Activated CD4-positive, alpha-beta T cell treated with anti-CD3 and anti-CD28 coated beads for 1 hour (primary cell): ENCODE data around the gene CLIC6.

Experiments used
- DNase-seq: peaks from one replicate; pipeline ENCODE4 v3.0.0-alpha.2; 2020

Gene CLIC6

DNA sequence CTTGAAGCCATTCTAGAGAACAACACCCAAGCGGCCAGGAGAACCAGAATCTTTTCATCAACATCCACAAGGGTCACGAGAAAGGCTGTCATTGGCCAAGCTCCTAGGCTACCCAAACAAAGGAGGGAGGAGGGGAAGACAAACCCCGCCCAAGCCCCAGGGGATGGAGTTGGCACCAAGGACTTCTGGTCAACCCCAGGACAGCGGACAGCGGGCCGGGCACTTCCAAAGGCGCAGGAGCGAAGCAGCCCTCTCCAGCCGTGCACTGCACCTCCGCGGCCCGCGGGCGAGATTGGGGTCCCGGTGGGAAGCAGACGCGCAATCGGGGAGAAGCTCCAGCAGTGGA is at the start of gene CLIC6:
Gene CLIC6, plus strand, starts transcription at position 192 of the 346 bp plus-strand sequence. CDS start 395 bp downstream, outside the sequence.
- no peak for DNase-seq

- DNase-seq, result no peak
Measured at GRCh38 chr21:34619841-34620665, 48.7 kb upstream of the CLIC6 start.

GRCh38 chr21:34621434-34622350 is 47.1 kb upstream of the CLIC6 start:
- no peak for DNase-seq

DNA sequence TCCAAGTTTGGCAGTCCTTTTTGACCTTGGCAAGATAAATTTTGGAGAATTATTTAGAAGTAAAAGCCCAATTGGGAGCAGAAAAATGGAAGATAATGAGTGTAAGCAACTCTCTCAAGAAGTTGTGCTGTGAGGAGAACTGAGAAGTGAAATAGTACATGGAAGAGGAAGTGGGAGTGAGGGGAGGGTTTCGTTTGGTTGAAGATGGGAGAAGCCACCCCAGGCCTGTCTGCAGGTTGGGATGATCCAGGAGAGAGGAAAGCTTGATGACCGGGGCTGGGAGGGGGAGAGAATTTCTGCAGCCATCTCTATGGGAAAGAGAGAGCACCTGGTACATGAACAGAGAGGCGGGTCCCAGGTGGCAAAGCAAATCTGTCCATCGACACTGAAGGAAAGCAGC is 45.3 kb upstream of the CLIC6 start:
- no peak for DNase-seq

DNA sequence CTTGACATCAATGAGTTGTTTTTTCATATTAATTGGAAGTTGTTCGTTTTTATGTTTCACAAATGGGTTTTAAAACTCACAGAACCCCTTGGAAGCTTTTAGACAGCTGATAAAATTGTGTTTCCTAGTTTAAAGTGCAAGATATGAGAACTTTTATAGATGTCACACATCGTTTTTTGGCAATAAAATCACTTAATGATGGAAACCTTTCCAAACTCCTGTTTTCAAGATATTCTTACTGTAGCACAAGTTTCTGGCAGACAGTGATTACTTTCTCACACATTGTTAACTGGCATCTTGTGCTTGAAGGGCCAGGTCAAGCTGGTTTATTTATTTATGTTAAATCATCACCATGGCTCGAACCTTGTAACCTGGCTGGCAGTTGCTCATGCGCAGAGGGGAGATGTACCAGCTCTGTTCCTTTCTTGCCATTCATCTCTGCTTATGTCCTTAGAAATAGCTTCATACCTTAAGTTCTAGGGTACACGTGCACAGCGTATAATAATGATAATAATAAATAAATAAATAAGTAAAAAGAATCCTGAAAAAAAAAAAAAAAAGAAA is 43.7 kb upstream of the CLIC6 start:
- no peak for DNase-seq

GRCh38 chr21:34626131-34626530 is 42.7 kb upstream of the CLIC6 start:
- no peak for DNase-seq

GRCh38 chr21:34630536-34631143 is 38.2 kb upstream of the CLIC6 start:
- no peak for DNase-seq

DNA sequence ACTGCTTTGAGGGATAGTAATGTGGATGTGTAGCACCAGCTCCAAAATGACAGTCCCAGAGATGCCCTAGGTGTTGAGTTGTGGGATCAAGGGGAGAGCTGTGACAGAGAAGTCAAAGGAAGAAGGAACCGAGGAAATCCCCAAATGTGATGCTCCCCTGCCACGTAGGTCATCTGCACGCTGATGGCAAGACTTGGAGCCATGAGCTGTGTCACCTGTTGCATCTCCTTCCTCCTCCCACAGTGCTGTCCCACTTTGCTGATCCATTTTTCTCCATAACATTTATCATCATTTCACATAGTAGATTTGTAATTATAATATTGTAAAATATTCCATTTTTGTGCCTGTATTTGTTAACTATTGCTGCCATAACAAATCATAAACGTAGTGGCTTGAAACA is 36.3 kb upstream of the CLIC6 start:
- DNase-seq, result no peak

- no peak for DNase-seq
Measured at GRCh38 chr21:34635307-34635706, 33.5 kb upstream of the CLIC6 start.

DNA sequence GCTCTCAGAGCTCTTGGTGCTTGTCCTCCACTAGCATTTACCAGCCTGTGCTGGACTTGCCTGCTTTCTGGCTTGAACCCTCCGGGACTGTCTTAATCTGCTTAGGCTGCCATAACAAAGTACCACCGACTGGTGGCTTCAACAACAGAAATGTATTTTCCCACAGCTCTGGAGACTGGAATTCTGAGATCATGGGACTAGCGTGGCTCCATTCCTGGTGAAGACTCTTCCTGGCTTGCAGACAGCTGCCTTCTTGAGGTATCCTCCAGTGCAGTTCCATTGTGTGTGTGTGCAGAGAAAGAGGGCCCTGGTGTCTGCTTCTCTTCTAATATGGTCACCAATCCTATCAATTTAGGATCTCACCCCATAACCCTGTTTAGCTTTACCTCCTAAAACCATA is 31.8 kb upstream of the CLIC6 start:
- no peak for DNase-seq

- DNase-seq, result no peak
Measured at GRCh38 chr21:34639250-34639649, 29.5 kb upstream of the CLIC6 start.

- no peak for DNase-seq
Measured at GRCh38 chr21:34639882-34640788, 28.7 kb upstream of the CLIC6 start.

DNA sequence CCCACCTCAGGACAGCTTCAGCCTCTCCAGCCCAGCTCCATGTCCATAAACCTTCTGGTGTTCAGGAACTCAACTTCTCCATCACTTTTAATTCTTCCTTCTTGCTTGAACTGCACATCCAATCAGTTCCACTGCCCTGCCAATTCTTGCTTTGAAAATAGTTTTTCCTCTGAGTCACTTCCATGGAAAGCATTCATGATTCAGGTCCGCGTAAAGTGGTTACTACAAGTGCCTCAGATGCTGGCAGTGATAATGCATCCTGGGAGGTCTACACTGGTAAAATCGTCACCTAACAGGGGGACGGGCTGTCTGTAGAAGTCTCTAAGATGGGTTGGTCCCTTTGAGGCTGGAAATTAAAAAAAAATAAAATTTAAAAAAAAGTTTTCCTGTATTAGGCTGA is 27.9 kb upstream of the CLIC6 start:
- no peak for DNase-seq

DNA sequence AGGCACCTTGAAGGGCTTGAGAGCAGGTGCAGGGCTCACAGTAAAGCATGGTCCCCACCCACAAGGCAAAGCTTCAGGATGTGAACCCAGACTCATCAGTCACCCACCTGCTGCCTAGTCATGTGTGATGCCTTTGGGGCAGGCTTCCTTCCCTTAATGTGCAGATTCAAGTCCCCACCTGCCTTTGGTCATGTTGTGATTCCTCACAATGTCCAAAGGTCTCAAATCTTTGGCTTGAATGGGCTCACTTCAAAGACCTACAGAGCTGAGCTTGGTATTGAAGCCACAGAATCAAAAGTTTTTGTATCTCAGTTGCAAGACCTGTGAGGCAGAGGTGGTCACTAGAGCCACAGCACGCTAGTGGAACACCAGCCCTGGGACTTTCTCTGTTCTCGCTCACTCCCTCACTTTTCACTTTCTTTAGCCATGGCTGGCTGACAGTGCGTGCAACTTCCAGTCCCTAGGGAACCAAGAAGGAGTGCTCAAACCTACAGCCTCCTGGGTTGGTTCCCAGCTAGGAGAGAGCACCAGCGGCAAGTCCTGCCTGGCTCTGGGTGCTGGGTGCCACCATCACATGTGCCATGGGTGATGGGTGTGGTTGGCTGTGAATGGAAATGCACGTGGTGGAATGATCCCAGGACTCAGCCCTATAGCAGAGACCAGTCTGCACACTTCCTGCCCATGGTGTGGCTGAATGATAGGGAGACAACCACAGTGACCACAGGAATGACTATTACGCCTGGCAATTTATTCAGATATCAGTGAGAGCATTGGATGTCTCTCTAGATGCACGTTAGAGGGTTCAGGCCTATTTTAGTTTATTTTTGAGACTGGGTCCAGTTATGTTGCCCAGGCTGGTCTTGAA is 26.4 kb upstream of the CLIC6 start:
- no peak for DNase-seq

DNA sequence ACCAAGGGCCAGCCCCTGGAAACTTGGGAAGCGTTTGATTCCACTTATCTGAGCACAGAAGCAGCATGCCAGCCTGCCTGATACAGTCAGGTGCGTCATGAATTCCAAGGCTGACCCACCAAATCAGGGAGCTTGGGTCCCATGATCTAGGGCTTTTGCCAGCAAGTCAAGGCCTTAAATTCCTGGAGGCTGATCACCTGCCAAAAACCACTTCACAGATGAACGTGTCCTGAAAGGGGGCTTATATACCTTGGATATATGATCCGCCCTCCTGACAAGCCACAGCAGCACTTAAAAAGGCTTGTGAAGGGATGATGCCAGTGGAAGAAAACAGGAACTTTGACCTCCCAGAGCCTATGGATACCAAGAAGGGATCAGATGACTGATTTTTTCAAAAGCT is 24.0 kb upstream of the CLIC6 start:
- DNase-seq, result no peak

DNA sequence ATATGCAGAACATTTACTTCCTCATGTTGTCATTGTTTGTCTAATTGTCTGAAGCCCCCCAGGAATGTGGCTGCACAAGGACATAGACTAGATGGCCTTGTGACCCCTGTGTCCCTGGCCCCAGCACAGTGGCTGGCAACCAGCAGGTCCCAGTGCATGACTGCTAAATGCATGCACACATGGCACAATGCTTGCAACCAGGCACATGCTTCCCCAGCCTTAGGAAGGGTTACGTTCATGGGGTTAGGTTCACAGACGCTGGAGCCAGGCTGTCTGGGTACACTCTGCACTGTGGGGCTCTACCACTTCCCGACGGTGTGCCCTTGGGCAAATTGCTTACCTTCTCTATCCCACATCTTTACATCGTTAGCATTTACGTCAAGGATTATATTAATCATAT is 21.2 kb upstream of the CLIC6 start:
- DNase-seq, result no peak

DNA sequence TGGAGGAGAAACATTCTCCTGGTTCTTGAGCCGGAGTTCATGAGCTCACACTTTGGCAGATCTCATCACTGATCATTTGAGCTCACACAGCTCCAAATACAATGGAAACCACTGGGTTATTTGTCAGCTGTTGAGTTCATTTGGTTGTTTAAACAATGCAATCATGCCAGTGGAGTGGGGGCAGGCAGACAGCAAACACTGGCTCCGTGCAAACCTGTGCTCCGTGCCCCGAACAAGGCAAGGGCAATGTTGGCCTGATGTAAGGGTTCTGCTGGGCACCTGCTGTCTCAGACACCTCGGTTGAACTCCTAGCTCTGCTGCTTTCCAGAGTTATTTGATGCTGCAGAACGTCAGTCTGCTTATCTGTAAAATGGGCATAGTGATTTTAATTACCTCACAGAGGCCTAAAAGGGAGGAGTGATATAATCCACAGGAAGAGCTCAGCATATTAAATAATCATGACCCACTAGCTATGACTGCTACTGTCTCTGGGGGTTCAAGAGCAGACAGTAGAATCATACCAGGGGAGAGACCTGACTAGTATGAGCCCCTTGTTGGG is 20.0 kb upstream of the CLIC6 start:
- no peak for DNase-seq

- DNase-seq, result no peak
Measured at GRCh38 chr21:34649400-34649799, 19.4 kb upstream of the CLIC6 start.

DNA sequence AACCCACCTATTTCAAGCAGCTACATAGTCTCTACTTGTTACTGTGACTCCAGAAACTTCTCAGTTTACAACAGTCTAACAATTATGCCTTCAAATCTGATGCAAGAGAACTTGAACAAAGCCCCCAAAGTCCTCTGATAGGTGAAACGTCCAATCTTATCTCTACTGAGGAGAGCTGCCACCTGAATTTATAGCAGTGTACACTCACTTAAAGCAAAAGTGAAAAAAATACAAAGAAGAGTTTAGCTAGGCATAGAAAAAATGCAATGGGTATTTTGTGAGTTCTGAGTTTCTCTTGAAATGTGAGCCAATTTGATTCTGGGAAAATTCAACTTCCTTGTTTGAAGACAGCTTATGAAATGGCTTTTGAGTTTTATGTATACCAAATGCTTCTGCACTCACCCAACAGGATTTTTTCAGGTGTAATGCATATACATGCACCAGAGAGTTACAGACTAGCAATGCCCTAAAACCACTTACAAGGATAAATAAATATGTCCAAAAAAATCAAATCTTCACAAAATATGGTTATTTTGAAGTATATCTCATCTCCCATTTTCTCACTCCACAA is 17.8 kb upstream of the CLIC6 start:
- no peak for DNase-seq

DNA sequence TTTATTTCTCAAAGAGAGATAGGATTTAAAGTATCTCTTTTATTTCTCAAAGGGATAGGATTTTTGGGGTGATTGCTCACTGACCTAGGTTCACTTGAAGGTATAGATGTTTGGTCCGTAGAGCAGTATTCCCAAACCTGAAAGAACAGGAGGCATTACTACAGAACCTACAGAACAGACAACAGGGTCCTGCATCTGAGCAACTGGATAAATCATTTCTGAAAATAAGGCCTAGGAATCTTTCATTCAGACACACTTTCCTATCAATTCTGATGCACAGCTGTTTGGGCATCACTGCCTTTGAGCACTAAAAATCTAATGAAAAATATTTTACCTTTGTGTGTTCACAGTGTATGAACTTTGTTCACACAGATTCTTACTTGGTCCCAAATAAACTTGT is 17.2 kb upstream of the CLIC6 start:
- DNase-seq, result no peak

GRCh38 chr21:34653522-34653921 is 15.3 kb upstream of the CLIC6 start:
- DNase-seq, result no peak
